GM18858 (cell line): Measurements from ENCODE around the gene FFAR1.
"Not testable (repeated sequence)": the region's sequence is repeated elsewhere in the genome, so short reads cannot be mapped to it uniquely, and the experiment has no call there.

Experiments used
- ATAC-seq: cut with Tn5 transposase; IDR thresholded peaks from one replicate; pipeline ENCODE4 v1.9.1; 2021; ENCODE audit not compliant: unreplicated experiment

The FFAR1 gene

DNA sequence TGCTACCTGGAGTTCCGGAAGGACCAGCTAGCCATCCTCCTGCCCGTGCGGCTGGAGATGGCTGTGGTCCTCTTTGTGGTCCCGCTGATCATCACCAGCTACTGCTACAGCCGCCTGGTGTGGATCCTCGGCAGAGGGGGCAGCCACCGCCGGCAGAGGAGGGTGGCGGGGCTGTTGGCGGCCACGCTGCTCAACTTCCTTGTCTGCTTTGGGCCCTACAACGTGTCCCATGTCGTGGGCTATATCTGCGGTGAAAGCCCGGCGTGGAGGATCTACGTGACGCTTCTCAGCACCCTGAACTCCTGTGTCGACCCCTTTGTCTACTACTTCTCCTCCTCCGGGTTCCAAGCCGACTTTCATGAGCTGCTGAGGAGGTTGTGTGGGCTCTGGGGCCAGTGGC is 11.7 kb downstream of the FFAR1 start:
- not testable (repeated sequence) for ATAC-seq

DNA sequence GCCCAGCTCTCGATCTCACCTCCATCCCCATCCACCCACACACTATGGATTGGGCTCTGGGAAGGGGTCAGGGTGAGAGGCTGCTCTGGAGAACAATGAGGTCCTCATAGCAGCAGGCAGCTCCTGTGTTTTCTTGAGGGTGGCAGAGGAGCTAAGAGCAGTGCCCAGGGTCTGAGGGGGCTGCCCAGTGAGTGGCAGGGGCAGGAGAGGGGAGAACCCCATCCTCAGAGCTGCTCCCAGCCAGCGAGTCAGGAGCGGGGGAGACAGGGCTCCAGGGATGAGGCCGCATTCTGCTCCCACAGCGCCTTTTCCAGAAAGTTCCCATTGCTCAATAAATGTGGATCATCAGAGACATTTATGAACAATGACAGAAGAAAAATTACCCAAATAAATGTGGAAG is 12.4 kb downstream of the FFAR1 start:
- ATAC-seq = not testable (repeated sequence)

DNA sequence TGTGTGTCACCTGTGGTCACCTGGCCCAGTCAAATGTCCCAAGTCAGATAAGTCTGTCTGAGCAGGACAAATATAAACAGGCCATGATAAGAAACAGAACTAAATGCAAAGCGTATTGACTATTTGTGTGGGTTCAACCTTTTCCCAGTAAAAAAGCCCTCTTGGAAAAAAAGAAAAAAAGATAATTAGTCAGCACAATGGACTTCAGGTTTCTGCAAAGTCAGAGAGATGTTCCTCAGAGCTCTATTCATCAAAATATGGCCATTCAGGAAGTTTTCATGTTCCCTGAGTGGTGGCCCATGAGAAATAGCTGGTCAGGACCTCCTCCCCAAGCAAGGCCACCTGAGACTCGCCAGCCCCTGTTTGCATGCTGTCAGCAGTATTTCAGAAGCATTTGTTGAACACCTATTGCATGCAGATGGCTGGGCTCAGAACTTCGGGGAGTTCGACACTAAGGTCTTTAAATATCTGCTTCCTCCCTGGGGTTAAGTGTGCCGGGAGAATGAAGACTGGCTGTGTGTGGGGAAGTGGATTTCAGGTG is 13.2 kb downstream of the FFAR1 start:
- no peak for ATAC-seq

DNA sequence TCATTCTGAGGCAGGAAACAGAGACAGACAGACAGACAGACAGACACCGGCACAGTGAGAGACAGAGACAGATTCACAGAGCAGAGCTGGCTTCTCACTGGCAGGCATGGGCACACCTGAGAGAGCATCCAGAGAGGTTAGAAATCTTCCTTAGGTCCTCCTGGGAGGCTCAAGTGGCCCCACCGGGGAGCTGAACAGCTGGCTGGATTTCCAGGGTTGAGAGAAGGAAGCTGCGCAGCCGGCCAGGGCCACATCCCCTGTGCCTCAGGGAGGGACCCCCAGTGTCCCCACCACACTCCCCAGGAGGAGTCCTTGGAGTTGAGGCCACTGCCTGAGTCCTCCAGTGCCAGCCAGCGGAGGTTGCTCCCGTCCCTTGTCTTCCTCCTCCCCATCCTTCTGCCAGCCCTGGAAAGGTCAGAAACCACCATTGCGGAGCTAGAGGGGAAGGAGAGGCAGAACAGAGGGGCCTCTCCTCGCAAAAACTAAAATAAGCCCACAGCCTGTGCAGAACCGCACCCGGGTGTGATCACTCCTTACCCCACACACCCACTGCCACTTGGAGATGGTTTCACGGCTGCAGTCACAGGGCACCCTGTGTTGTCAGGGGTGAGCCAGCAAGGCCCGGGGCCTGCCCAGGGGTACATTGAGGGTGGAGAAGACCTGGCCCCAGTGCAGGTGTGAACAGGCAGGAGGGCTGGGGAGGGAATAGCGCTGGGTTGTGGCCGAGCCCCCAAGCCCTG is 14.7 kb downstream of the FFAR1 start:
- no peak for ATAC-seq

DNA sequence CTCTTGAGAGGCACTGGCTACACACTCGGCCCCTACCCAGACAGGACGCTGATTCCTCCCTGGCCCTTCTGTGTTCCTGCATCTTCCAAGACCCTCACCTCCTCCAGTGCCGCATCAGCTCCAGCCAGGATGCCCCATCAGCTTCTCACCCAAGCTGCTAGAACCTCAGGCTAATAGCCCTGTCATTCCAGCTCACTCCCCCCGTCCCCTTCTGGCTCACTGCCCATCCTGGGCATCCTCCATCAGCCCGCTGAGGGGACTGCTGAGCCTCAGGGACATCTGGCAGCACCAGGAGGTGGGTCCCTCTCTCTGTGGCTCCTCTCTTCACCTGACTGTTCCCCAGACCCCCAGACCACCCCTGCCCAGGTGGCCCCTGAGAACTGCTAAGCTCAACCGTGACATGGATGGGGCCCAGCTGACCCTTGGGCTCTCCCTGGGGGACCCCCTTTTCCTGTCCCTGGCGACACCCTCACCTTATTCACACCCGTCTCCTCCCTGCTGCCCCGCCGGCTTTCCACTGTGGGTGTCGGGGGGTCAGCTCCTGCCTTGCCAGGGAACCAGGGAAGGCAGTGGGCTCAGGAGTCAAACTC is 15.4 kb downstream of the FFAR1 start:
- no peak for ATAC-seq

DNA sequence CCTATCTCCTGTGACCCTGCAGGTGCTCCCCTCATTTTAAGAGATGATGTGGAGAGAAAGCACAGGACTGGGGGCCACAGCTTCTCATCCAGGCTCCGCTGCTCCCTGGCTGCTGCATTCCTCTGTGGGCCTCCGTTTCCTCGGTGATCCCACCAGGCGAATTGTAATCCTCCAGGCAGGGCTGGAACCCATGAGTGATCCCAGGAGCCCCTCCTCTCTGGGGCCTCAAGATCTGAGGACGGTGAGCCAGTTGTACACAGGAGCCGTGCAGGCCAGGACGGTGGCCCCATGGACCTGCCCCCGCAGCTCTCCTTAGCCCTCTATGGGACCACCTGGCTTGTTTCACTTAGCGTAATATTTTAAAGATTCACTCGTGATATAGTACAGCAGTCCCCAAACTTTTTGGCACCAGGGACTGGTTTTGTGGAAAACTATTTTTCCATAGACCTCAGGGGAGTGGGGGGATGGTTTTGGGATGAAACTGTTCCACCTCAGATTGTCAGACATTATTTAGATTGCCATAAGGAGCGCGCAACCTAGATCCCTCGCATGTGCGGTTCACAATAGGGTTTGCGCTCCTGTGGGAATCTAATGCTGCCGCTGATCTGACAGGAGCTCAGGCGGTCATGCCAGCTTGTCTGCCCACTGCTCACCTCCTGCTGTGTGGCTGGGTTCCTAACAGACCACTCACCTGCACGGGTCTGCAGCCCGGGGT is 16.2 kb downstream of the FFAR1 start:
- no peak for ATAC-seq

DNA sequence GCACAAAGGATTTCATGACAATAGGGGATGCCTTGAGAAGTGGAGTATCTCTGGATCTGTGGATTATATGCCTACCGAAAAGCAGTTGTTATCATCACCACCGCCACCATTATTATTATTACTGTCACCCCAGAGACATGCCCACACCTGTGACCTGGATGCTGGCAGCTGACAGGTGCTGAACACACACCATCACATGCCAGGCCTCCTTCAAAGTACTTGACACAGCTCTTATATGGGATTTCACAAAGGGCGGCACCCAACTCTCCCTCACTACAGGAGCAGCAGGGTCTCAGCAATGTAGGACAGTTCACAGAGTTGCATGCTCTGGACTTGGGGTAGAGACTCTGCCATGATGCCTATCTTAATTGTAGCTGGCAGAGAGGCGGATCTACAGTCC is 17.6 kb downstream of the FFAR1 start:
- no peak for ATAC-seq

DNA sequence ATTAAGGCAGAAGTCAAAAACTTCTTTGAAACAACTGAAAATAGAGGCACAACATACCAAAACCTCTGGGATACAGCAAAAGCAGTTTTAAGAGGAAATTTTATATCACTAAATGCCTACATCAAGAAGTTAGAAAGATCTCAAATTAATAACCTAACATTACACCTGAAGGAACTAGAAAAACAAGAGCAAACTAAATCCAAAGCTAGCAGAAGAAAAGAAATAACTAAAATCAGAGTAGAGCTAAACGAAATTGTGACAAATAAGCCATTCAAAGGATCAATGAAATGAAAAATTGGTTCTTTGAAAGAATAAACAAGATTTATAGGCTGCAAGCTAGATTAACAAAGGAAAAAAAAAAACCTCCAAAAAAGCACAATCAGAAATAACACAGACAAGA is 20.7 kb downstream of the FFAR1 start:
- ATAC-seq = no peak

DNA sequence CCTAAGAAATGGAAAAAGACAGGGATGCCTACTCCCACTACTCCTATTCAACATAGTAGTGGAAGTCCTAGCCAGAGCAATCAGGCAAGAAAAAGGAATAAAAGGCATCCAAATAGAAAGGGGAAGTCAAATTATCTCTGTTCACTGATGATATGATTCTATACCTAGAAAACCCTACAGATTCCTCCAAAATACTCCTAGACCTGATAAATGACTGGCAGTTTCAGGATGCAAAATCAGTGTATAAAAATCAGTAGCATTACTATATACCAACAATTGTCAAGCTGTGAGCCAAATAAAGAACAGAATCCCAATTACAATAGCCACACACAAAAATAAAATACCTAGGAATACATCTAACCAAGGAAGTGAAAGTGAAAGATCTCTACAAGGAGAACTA is 21.8 kb downstream of the FFAR1 start:
- no peak for ATAC-seq

DNA sequence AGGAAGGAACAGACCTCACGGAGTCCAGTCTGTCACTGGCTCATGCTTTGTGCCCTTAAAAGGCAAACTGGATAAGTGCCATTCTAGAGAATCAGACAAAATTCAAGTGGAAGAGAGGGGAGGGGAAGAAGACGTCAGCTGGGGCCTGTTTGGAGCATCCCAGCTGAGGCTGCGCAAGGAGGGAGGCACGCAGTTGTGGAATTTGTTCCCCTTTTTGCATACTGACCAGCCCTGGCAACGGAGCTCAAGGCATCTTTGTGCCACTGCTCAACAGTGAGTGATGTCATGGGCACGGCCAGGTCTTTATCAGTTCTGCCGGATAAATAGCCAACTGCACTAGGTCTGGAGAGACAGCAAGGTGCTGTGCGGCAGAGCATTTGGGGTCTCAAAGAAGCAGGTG is 23.0 kb downstream of the FFAR1 start, which contains the start of gene GPR42:
TSS of gene GPR42 (plus strand) at position 347 of the 400 bp plus-strand sequence. CDS start 292 bp downstream, outside the sequence.
- no peak for ATAC-seq

DNA sequence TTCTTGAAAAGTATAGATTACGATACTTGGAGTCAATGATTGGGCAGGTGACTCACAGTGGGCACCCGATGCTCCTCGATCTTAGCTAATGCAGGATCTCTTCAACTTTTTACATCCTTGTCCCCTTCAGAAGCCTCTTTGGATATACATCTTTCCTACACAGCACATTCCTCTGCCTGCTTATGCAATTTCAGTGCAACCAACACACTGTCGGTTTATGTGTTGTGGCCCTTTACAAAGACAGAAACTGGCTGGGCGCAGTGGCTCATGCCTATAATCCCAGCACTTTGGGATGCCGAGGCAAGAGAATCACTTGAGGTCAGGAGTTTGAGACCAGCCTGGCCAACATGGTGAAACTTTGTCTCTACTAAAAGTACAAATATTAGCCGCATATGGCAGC is 25.8 kb downstream of the FFAR1 start:
- no peak for ATAC-seq

DNA sequence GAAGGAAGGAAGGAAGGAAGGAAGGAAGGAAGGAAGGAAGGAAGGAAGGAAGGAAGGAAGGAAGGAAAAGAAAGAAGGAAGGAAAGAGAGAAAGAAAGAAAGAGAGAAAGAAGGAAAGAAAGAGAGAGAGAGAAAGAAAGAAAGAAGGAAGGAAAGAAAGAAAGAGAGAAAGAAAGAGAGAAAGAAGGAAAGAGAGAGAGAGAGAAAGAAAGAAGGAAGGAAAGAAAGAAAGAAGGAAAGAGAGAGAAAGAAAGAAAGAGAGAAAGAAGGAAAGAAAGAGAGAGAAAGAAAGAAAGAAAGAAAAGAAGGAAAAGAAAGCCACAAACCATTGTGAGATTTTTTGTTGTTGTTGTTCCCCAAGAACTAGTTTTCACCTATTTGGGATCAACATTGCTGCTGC is 26.3 kb downstream of the FFAR1 start:
- not testable (repeated sequence) for ATAC-seq

DNA sequence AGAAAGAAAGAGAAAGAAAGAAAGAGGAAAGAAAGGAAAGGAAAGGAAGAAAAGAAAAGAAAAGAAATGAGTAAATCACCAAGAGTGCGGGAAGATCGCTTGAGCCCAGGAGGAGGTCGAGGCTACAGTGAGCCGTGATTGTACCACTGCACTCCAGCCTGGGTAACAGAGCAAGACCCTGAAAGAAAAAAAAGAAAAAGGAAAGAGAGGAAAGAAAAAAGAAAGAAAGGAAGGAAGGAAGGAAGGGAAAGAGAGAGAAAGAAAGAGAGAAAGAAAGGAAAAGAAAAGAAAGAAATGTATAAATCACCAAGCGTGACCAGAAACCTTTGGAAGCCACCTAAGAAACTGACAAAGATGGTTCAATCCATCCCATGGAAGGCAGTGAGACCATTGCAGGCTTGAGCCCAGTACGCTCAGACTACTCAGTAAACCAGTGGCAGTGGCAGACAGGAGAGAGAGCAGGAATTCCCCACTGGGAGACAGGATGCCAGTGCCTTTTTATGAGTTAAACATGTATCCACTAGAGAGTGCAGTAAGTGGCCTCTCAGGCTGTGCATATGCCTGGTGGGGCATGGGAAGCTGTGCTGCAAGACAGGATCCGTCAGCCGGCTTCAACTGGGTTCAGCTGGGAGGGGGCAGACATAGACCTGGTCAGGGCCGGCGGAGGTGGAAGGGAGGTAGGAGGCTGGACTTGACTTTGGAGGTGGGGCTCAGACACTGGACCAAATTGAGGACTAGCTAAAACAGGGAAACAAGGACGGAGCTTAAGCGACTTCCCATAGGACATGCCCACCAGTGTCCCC is 28.0 kb downstream of the FFAR1 start:
- no peak for ATAC-seq

DNA sequence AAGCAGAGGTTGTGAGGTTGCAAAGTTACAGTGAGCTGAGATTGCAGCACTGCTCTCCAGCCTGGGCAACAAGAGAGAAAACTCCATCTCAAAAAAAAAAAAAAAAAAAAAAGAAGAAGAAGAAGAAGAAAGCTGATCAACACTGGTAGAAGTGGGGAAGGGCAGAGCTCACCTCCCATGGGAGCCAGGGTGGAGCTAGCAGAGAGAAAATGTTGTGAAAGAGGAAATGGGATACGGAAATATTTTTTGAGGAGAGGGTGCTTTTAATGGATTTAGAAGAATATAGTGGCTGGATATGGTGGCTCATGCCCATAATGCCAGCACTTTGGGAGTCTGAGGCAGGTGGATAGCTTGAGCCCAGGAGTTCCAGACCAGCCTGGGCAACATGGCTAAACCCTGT is 30.0 kb downstream of the FFAR1 start:
- no peak for ATAC-seq

DNA sequence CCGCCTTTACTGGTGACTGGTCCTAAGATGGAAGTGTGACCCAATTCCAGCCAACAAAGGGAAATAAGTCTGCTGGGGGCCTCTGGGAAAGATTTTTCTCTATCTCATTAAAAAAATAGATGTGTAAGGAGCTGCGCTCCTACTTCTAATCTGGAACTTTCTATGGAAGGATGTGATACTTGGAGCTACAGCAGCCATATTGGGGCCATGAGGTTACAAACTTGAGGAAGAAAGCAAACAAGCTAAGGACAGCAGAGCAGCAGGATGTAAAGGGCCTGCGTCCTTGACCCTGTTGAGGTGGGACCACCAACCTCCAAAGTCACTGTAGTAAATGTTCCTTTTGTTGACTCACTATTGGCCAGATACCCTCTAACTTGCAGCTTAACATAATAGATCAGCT is 30.7 kb downstream of the FFAR1 start:
- no peak for ATAC-seq

DNA sequence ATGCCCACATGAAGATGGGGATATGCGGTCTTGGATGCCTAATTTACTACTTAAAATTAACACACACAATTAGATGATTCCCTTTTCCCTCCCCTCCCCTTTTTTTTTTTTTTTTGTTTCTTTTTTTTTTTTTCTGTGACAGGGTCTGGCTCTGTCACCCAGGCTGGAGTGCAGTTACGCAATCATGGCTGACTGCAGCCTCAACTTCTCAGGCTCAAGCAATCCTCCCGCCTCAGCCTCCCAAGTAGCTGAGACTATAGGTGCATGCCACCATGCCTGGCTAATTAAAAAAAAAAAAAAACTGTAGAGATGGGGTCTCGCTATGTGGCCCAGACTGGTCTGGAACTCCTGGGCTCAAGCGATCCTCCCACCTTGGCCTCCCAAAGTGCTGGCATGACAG is 31.8 kb downstream of the FFAR1 start:
- ATAC-seq = not testable (repeated sequence)

DNA sequence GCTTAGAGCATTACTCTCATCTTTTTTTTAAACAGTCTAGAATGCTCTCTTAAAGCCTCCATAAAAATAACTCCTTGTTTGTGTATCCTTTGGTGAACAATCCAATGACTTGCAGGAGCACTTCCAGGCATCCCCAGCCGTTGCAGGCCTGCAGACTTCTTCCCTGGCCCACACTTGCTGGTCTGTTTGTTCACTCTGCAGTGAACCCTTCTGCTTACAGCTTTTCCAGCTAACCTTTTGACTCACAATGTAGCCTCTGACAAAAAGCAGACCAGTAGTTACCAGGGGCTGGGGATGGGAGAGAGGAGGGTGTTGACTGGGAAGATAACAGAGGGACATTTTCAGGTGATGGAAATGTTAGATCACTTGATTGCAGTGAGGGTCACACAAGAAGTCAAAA is 32.3 kb downstream of the FFAR1 start:
- no peak for ATAC-seq

DNA sequence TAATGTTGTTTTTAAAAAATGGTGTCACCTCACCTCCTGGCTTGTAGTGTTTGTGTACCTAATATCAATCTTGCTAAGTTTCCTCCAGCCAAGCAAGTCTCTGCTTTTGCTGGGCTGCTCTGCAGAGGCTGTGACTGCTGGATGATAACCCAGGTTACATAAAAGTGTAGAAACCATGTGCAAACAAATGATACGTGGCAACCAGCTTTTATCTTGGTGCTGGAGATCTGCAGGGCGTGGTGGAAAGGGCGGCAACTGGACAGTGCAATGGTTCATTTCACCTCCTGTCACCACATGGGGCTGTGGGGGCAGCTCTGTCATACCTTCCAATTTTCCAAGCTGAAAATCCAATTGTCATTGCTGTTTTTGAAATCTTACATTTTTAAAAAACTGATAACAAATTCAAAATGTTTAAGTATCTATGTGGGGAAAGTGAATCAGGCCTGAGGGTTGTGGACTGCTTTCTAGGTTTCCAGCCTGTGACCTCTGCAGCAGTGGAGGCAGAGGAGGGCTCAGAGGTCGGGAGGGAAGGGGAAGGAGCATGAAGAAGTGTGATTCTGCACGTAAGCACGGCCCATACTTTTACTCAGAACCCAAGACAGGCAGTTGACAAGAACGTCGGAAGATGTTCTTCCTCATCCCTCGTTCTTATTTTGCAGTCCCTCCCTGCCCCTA is 32.9 kb downstream of the FFAR1 start:
- ATAC-seq = no peak

DNA sequence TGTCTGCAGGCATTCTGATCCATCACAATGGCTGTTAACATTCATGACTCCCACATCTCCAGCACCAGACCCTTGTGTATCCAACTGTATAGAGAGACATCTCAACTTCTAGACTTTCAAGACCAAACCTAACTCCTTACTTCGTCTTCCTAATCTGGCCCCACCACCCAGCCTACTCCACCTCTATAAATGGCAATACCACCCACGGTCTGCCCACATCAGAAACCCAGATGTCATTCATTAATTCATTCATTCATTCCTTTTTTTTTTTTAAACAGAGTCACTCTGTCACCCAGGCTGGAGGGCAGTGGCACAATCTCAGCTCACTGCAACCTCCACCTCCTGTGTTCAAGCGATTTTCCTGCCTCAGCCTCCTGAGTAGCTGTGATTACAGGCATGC is 33.6 kb downstream of the FFAR1 start:
- ATAC-seq = no peak

DNA sequence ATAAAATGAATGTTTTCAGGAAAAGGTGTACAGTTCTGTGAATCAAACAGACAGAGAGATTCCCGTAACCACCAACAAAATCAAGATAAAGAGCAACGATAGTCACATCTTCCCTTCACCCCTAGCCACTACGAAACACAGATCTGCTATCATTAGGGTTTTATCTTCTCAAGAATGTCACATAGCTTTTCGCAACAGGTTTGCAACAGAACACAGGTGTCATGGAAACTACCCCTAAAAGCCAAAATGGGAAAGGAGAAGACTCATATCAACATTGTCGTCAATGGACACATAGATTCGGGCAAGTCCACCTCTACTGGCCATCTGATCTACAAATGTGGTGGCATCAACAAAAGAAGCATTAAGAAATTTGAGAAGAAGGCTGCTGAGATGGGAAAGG is 34.2 kb downstream of the FFAR1 start:
- ATAC-seq = no peak

DNA sequence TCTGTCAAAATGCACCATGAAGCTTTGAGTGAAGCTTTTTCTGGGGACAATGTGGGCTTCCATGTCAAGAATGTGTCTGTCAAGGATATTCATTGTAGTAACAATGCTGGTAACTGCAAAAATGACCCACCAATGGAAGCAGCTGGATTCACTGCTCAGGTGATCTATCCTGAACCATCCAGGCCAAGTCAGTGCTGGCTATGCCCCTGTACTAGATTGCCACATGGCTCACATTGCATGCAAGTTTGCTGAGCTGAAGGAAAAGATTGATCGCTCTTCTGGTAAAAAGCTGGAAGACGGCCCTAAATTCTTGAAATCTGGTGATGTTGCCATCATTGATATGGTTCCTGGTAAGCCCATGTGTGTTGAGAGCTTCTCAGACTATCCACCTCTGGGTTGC is 35.8 kb downstream of the FFAR1 start:
- ATAC-seq = no peak
